Lower leg skin (tissue), 3 donors: ENCODE results near the gene ANKIB1.

Experiments
- CTCF ChIP-seq, 3 donors: fragments of 450-650 bp; IDR thresholded peaks; one replicate each; pipeline ENCODE4 v1.5.1; 2016; ENCODE audit warnings: antibody characterized with exemption in 3 of 3, mild to moderate bottlenecking in 3 of 3, moderate library complexity in 2 of 3
- POLR2A ChIP-seq, 2 donors: fragments of 450-650 bp; IDR thresholded peaks; one replicate each; pipeline ENCODE4 v1.6.1; 2016 to 2017; ENCODE audit warnings: antibody characterized with exemption in 2 of 2, mild to moderate bottlenecking in 1 of 2, moderate library complexity in 1 of 2

DNA sequence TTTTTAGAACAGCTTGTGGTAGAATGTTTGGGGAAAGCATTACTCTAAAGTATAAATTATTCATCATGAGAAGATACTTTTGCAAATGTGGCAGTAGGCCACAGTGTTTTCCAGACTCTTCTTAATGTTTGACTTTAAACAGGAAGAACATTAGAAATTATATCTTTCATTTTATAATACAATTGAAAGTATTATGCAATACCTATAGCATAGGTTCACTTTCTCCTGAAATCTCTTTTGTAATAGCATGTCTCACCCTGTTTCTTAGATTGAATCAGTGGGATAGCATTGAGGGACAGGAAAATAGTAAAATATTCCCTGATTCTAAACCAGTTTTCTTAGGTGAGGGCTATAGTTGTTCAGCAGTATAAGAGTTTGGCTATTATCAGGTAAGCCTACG is 23.1 kb downstream of the ANKIB1 start:
- TF ChIP-seq POLR2A (IDR thresholded peaks at IDR 0.05) (no peak), CTCF (IDR thresholded peaks at IDR 0.05) (no peak)
